HTR-8/SVneo (cell line): ENCODE measurements around the gene BRINP2.

Source experiments
- DNase-seq: peaks from one replicate; pipeline ENCODE4 v3.0.0; 2011; ENCODE audit warnings: low spot score, mixed read lengths; ENCODE audit not compliant: insufficient read length
- FAIRE-seq: peaks from 2 replicates; lab custom pipeline; 2011; peaks lifted over from hg19 to GRCh38; lab: Jason Lieb, UNC

Gene BRINP2

DNA sequence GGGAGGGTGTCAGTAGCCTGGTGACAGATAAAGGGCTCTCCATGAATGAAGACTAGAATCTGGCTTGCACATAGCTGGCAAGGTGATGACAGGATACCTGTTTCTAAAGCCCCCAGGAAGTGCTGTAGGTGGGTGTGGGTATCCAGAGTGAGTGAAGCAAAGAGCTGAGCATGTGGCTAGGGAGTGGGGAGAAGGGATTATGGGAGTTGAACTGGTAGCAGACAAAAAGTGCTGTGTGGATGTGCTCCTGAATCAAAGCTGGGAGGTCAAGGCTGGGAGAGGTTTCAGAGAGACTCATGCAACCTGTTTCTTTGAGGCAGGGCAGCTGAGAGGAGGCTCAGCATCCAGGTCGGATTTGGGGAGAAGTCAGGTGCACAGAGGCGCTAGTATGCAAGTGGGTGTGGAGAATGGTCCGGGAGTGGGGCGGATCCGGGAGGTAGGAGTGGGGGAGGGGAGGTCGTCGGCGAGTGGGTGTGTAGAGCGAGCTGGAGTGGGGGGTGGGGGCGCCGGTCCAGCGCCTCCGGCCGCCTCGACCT lies 6.8 kb upstream of the BRINP2 start:
- no peak for DNase-seq
- no peak for FAIRE-seq

DNA sequence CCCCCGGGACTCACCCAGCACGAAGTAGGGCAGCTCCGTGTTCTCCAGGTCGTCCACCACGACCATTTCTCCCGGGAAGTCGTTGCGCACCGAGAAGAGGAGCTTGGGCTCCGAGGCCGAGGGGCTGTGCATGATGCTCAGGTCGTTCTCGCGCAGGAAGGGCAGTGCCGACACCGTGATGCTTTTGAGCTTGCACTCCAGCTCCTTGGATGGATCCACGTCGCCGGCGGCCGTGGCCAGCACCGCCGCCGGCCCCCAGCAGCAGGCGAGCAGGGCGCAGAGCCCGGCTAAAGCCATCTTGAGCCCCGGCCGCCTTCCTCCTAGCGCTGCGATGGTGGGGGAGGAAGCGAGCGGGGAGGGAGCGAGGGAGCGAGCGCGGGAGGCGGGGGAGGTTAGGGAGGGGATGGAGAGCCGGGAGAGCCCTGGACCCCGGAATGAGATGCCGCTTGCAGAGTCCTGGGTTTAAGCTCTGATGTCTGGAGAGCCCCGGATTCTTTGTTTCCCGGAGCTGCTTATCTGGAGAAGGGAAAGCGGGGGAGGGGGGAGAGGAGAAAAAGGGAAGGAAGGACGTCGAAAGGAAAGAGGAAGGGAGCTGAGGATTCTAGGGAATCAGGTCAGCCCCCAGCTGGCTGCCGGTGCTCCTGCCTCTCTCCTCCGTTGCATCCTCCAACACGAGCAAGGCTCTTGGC lies 6.2 kb upstream of the BRINP2 start, which contains the start of gene ASTN1:
Gene ASTN1, minus strand, starts transcription at position 333 of the 689 bp plus-strand sequence. Its CDS starts 36 bp downstream, at position 297.
- no peak for DNase-seq
- FAIRE-seq, result no peak

DNA sequence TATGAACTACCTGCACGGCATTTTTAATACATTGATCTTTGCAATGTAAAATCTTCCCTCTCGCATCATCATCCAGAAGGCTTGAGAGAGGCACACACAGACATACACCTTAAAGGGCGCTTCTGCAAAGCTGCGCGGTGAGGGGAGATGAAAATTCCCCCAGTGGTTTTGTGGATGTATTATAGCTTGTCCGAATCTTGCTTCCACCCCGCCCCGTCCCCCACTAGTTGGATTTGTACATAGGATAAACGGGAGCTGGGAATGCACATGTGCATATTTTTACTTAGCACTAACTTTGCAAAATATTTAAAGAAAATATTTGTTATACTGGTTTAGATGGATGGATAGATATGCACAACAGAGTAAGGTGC lies 5.7 kb upstream of the BRINP2 start:
- FAIRE-seq, result no peak
- DNase-seq, result no peak

DNA sequence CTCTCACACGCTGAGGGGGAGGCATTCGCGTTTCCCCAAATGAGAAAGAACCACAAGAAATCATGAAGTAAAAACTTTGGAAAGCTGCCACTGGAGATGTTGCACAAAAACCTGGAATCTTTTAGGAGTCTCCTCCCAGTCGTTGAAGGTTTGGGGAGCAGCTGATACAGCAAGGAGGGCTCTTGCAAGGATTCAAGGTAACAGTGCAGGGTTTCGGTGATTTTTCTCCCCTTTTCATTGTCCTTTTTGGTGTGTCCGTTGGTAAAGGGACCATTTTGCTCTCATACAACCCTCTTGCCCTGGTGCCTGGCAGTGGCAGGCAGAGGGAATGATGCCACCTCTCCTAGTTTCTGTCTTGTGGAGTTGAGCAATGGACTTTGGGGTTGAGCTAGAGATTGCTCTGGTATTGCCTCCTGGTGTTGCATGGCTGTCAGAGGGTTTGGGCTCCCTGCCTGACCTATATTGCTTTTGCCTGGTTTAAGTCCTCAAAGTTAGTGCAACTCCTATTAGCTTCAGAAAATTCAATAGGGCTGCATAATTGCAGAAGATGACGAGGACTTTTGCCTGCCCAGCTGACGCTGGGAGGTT lies 872 bp downstream of the BRINP2 start:
- FAIRE-seq (no peak), DNase-seq (no peak)

DNA sequence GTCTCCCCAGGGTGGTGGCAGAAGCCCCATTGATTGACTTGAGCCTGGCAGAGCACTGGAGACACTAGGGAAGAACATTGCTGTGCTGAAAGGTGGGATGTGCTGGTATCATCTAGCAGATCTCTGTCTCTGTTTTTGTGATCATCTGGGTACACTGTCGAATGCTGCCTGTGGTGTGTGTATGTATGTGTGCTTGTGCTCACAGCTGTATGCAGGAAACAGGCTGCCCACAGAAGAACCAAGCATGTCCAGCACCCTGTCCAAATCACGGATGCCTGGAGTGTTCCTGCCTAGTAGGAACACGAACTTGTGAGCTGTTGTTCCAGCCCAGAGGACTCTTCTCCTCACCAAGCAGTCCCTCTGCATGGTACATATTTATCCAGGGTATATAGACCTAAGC lies 1.5 kb downstream of the BRINP2 start:
- DNase-seq (no peak), FAIRE-seq (no peak)

DNA sequence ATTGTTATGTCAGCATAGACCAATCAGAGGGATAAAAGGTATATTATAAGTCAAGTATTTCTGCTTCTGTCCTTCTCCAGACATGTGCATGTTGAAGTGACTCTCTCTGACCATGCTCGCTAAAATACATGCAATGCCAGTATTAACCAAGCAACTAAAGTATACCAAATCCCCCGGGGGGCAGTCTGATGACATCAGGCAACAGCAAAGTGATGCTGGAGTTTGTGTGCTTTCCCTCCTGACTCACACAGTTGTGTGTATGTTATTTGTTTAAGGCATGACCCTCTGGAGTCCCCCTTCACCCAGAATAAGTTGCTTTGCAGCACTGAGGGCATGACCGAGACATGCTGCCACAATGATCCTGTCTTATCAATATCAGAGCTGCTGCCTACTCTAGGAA lies 2.1 kb downstream of the BRINP2 start:
- FAIRE-seq, result no peak
- DNase-seq, result no peak

DNA sequence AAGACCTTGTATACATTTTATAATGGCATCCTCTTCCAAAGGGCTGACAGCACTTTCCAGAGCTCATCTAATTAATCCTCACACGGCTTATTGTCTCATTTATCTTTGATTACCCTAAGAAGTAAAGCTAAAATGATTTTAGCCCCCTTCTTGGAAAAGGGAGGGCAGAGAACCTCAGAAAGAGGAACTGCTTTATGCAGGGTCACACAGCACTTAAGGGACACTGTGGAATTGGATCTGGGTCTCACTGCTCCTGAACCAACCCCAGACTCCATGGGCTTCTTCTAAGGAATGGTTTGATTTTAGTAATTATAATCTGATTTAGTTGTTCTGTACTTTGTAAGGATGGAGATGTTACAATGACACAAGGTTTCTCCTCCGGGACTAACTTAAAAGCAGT lies 3.2 kb downstream of the BRINP2 start:
- FAIRE-seq (no peak), DNase-seq (no peak)

DNA sequence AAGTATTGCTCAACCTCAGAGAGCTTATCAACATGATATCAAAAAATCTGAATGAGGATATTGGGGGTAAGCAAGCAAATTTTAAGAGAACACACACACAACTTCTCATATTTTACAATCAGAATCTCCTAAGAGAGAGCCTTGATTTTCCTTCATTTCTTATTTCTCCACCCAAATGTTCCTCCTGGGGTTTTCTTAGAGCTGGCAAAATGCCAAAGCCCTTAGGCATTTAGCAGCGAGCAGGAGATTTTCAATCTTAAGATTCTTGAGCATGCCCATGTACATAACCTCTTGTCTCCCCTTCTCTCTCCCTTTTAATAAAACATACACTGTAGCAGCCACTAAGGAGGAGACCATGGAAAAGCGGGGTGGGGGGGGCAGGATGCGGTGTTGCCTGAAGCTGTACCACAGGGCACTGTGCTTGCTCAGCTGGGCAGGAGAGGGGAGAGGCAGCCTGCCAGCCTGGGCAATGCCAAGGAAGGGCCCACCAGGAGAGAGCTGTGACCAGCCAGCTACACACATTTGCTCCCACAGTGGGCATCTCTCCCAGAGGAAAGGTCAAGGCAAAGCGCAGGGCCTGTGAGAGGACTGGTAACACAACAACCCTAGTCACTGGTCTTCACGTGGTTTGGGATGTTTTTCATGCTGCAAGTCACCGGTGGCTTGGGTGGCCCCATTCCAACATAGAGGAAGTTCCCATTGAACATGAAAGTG lies 4.3 kb downstream of the BRINP2 start:
- FAIRE-seq (no peak), DNase-seq (no peak)

DNA sequence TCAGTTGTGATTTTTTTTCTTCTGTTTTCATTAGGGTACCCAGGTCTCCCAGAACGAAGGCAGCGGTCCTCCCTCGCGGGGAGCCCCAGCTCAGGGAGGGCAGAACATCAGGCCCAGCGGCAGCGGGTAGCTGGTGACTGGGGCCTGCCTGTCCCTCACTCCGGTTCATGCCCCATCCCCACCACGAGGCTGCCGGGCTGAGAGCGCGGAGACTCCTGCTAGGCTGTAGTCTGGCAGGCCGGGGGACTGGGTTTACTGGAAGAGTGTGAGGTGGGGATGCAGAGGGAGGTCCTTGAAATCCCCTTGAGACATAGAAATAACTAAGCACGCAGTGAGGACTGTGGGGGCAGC lies 10.5 kb downstream of the BRINP2 start:
- FAIRE-seq (no peak), DNase-seq (no peak)

DNA sequence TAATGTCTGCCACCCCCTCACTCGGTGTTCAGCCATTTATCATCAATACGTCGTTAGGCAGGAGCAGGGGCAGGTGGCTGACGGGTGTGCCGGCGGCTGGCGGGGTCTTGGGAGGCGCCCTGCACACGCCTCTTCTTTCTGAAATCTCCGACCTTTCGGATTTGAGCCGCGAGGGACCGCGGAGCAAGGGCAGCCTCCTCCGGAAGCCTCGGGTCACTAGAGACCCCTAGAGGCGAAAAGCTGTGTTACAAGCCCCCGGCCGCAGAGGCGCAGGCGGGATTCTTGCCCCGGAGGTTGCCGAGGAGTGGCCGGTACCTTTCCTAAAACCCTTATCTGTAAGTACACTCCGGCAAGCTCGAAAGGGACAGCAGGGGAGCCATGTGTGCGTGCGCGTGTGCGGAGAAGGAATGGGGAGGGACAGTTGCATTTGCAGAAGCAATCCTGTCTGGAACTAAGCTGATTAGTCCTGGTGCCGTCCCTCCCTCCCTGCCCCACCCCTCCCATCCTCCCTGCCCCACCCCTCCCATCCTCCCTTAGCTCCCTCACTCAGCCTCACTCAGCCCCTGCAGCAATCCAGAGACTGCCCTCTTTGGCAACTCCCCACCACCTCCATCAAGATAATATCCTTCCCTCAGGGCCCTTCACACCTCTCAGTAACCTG lies 11.0 kb downstream of the BRINP2 start:
- FAIRE-seq (no peak), DNase-seq (peak; percentile 57)

DNA sequence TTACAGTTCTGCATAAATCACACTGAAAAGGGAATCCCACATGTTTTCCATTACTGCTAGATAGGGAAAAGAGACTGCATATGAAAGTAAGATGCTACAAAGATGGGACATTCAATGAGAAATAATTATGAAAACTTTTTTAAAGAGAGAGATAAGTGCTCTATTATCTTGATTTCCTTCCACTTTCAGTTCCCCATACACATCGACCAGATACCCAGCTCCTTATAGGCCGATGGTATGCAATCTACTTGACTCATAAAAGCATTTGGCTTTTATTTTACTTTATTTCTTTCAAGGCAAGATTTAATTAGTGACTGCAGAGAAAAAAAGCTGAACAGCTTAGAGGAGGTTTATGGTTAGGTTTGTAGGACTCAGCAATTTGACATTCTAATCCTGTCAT lies 13.1 kb downstream of the BRINP2 start:
- FAIRE-seq (no peak), DNase-seq (no peak)

DNA sequence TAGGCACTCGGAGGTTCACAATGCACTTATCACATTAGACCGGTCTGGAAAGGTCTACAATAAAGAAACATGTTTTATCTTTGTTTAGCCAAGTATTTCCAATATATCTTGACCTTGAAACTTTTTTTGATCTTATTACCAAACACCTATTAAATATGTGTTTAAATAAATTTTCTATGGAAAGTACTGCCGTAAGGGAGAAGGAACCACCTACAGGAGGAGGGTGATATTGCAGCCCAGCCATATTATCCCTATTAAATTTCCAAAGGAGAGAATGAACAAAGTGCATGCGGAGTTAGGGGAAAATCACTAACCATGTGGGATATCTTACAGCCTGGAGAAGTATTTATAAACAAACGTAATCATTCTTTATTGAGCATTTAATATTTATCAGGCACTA lies 14.5 kb downstream of the BRINP2 start:
- DNase-seq (no peak), FAIRE-seq (no peak)

DNA sequence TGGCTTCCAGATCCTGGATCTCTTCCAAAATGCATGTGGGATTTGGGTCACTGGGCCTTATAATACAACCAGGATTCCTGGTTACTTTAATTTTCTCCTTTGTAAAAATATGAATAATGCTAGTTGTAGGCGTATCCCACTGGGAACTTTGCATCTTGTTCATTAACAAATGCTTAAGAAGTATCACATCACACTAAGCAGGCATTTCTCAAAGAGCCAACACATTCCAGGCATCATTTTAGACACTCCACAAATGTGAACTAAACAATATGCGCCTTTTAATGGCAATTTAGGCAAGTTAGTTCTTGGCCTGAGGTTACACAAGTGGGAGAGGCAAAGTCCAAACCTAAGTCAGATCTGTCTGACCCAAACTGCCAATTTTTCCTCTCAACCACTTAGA lies 15.9 kb downstream of the BRINP2 start:
- DNase-seq (no peak), FAIRE-seq (no peak)

DNA sequence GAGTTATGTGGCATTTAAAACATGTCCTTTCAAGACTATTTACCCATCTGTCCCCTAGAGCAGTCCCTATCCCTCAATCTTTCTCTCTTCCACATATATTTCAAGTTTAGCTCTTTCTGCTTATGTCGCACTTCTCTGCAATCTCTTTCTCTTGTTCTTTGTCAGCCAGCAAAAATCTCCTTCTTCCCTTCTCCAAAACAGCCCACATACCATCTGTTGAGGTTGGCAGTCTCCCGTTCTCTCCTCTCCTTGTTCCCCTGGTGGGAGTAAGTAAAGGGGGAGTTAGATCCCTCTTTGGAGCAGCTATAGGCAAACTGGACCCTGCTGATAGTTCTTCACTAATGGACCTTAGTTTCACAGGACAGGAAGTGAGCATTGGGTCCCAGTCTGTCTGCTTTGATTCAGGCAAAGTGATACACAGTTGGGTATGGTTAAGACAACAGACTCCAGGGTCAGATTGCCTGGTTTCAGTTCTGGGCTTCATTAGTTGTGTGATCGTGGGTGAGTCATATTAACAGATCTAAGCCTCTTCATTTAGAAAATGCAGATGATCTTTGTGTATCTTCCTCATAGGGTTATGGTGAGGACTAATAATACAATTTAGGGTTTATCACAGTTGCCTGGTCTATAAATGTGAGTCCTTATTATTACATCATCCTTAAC lies 19.7 kb downstream of the BRINP2 start:
- DNase-seq, result no peak
- no peak for FAIRE-seq

DNA sequence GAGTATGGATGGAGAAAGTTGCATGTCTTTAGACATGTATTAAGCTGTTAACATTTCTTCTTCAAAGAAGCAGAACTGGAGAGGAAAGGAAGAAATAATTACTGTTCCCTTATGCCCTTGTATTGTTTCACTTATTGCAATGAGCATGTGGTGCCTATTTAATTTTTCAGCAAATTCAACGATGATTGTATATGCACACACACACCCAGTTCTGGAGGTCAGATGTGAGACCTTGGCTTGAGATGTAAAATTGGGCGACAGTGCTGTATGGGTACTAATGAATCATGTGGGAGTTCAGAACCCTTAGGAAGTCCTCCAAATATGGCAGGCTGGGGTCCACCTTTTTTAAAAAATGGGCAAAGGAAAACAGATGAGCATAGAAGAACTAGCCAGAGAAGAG lies 27.5 kb downstream of the BRINP2 start:
- no peak for FAIRE-seq
- no peak for DNase-seq

DNA sequence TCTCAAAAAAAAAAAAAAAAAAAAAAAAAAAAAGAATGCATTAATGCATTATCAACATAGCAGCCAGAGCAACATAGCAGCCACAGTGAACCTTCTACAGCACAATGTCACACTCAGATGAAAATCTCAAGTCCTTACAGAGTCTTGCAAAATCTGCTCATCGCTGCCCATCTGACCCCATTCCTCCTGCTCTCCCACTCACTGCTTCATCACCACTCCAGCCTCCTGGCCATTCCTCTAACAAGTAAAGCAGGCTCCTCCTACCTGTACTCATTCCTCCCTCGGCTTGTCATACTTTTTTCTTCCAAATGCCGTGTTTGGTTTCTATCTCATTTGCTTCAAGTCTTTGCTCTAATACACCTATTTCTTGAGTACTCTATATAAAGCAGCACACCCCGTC lies 29.5 kb downstream of the BRINP2 start:
- no peak for DNase-seq
- FAIRE-seq, result no peak

DNA sequence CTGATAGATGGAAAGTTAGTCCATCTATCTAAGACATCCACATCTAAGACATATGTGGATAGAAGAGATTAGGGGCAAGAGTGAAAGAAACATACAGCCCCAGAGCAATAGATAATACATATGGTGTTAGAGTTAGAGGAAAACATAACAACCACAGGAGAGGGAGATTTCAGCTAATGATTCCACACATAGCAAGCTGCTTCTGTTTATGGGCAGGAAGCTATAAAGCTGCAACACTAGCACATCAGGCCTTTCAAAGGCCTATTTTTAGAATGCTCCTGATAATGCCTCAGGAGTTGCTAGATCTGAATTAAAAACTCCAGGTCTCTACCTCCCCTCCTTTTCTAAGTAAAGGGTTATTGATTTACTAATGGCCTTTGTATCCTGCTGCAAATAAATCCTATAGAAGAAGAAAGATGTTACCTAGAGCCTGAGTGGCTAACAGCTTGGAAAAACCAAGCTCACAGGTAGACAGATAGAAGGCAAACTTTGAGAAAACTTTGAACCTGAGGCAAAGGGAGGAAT lies 36.1 kb downstream of the BRINP2 start:
- DNase-seq (no peak), FAIRE-seq (no peak)

DNA sequence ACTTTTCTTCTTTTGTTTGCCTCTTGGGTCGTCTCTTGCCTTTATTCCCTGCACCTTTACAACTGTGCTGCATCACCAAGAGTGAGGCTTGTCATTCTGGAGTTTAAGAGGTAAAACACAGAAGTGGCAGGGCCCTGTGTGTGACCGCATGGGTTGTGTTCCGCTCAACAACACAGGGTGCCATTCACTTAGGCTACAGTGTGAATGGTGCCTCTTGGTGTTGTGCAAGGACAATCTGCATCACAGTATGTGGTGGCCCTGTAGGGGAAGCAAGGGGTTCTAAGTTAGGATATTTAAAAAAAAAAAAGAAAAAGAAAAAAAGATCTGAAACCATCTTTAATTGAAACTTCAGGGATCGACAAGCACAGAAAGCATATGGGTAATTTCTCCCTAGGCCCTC lies 38.2 kb downstream of the BRINP2 start:
- no peak for FAIRE-seq
- no peak for DNase-seq

DNA sequence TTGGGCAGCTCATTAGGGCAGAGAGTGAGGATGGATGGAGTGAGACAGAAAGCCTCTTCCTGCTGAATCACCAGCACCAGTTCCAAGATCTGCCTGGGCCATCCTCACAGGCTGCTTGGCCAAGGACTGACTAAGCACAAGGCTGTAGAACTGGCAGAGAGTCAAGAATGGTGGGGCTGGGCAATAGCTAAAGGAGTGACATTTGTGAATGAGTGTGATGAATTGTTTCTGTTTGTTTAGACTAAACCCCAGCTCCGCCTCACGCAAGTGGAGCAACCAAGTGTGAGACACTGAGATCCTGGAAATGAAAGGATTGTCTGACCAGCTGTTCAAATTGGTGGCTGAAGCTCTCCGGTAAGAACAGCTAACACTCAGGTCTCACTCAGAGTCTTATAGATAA lies 38.6 kb downstream of the BRINP2 start:
- FAIRE-seq, result no peak

DNA sequence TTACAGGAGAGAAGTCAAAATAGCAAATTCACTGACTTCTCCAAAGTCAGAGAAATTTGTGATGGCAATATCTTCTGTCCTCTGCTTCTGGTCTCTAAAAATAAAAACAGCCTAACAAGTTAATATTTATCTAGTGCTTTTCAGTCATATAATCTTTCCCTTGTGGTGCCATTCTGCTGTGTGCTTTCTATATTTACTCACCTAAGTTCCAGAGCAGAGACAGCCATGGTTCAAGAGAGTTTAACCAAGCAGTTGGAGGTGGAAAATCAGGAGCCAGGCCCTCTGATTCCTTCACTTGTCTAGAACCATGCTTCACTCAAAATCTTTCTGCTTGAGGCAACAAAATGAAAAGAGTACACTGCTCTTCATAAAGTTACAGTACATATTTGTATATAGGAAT lies 39.3 kb downstream of the BRINP2 start:
- FAIRE-seq, result no peak
- DNase-seq, result no peak

More for the DNA sequence above, 38.6 kb downstream of the BRINP2 start:
- DNase-seq, result peak; percentile 53
